Effector memory CD4-positive, alpha-beta T cell (primary cell): ENCODE data around the gene RILPL2.

Experiments
- DNase-seq, 3 donors: peaks; one replicate each; pipeline ENCODE4 v3.0.0-alpha.2; 2020
- H3K27ac ChIP-seq: 2 replicates; pipeline ENCODE4 v1.7.0; 2013; ENCODE audit warnings: mild to moderate bottlenecking, low read length, moderate library complexity; ENCODE audit not compliant: insufficient read depth, poor library complexity, severe bottlenecking
- H3K27me3 ChIP-seq: replicated peaks from 2 replicates; pipeline ENCODE4 v1.7.0; 2013; ENCODE audit warnings: mild to moderate bottlenecking, low read length; ENCODE audit not compliant: insufficient read depth, control insufficient read depth, poor library complexity, severe bottlenecking
- H3K36me3 ChIP-seq: 2 replicates; pipeline ENCODE4 v1.7.0; 2013; ENCODE audit warnings: mild to moderate bottlenecking, low read length, moderate library complexity; ENCODE audit not compliant: control insufficient read depth, insufficient read depth
- H3K4me1 ChIP-seq: 2 replicates; pipeline ENCODE4 v1.7.0; 2013; ENCODE audit warnings: low read length, mild to moderate bottlenecking; ENCODE audit not compliant: control insufficient read depth, insufficient read depth, poor library complexity, severe bottlenecking
- H3K4me3 ChIP-seq: 2 replicates; pipeline ENCODE4 v1.7.0; 2013; ENCODE audit warnings: low read length, low read depth, mild to moderate bottlenecking; ENCODE audit not compliant: insufficient read depth, poor library complexity, severe bottlenecking
- H3K9me3 ChIP-seq: 2 replicates; pipeline ENCODE4 v1.7.0; 2013; ENCODE audit warnings: mild to moderate bottlenecking, low read length, moderate library complexity; ENCODE audit not compliant: control insufficient read depth

Gene RILPL2

DNA sequence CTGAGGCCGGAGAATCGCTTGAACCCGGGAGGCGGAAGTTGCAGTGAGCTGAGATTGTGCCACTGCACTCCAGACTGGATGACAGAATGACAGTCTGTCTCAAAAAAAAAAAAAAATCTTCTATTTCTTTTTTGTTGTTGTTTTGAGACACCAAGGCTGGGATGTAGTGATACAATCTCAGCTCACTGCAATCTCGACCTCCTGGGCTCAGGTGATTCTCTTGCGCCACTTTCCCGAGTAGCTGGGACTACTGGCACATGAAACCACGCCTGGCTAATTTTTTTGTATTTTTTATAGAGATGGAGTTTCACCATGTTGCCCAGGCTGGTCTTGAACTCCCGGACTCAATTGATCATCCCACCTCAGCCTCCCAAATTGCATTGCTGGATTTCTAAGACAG lies 14.2 kb upstream of the RILPL2 start:
- H3K9me3 ChIP-seq = no peaks in the 10 kb centered on the region
- H3K4me3 ChIP-seq = no peak overlapping the region
- H3K27me3 ChIP-seq = no peaks in the 10 kb centered on the region
- H3K27ac ChIP-seq = no peak overlapping the region
- no peaks in the 10 kb centered on the region for H3K36me3 ChIP-seq
- DNase-seq = no peak
- peaks cover 12% of the 10 kb centered on the region for H3K4me1 ChIP-seq

DNA sequence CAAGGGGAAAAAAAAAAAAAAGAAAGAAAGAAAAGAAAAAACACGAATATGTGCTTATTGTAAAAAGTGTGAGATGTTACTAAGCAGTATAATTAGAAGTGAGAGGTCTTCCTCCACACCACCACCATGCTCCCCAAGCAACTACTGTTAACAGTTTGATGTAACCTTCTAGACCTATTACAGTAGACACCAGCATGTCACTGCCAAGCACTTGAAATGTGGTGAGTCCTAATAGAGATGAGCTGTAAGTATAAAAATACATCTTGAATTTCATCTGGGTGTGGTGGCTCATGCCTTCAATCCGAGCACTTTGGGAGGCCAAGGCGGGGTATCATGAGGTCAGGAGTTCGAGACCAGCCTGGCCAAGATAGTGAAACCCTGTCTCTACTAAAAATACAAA lies 13.4 kb upstream of the RILPL2 start:
- H3K9me3 ChIP-seq = no peaks in the 10 kb centered on the region
- DNase-seq = no peak
- H3K27ac ChIP-seq = no peak overlapping the region
- peaks cover 17% of the 10 kb centered on the region for H3K4me1 ChIP-seq
- H3K27me3 ChIP-seq = no peaks in the 10 kb centered on the region
- H3K36me3 ChIP-seq = no peaks in the 10 kb centered on the region
- H3K4me3 ChIP-seq = no peak overlapping the region

- Histone ChIP-seq H3K4me1 (peaks cover 17% of the 10 kb centered on the region), H3K27me3 (no peaks in the 10 kb centered on the region), H3K27ac (no peak overlapping the region), H3K4me3 (no peak overlapping the region), H3K36me3 (no peaks in the 10 kb centered on the region), H3K9me3 (no peaks in the 10 kb centered on the region)
- no peak for DNase-seq
Measured at GRCh38 chr12:123449249-123449733, 12.8 kb upstream of the RILPL2 start.

- Histone ChIP-seq H3K4me1 (peaks cover 17% of the 10 kb centered on the region), H3K4me3 (no peak overlapping the region), H3K36me3 (no peaks in the 10 kb centered on the region), H3K27me3 (no peaks in the 10 kb centered on the region), H3K9me3 (no peaks in the 10 kb centered on the region), H3K27ac (peak overlapping the region; percentile 51)
- DNase-seq = no peak
Measured at GRCh38 chr12:123446333-123446713, 9.8 kb upstream of the RILPL2 start.

- no peak for DNase-seq
- H3K4me3 ChIP-seq = no peak overlapping the region
- H3K36me3 ChIP-seq = no peaks in the 10 kb centered on the region
- peak overlapping the region; percentile 51 for H3K27ac ChIP-seq
- no peaks in the 10 kb centered on the region for H3K9me3 ChIP-seq
- H3K4me1 ChIP-seq = peaks cover 17% of the 10 kb centered on the region
- no peaks in the 10 kb centered on the region for H3K27me3 ChIP-seq
Measured at GRCh38 chr12:123445388-123446332, 9.2 kb upstream of the RILPL2 start.

DNA sequence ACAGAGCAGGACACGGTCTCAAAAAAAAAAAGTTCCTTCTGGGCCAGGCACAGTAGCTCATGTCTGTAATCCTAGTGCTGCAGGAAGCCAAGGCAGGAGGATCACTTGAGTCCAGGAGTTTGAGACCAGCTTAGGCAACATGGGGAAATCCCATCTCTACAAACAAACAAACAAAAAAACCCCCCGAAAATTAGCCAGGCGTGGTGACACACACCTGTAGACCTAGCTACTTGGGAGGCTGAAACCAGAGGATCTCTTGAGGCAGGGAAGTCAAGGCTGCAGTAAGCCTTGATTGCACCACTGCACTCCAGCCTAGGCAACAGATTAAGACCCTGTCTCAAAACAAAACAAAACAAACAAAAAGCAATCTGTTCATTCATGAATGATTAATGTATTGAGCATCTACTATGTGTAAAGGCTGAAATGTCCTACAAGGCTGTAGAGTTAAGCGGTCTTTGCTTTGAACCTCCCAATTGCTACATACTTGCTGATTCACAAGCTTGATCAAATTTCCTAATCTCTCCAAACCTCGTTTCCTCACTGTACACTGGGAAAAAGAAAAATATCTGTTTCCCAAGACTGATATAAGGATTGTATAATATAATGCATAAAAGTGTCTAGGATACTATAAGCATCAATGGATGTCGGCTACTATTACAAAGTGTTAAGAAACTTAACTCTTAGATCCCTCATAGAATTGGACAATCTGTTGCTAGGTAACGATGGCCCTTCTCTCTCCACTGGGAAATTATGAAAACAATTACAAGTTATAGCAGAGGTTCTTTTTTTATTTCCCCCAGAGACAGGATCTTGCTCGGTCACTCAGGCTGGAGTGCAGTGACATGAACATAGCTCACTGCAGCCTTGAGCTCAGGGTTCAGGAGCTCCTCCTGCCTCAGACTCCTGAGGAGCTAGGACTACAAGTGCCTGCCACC lies 7.9 kb upstream of the RILPL2 start:
- peaks cover 17% of the 10 kb centered on the region for H3K4me1 ChIP-seq
- H3K9me3 ChIP-seq = no peaks in the 10 kb centered on the region
- H3K27ac ChIP-seq = no peak overlapping the region
- H3K27me3 ChIP-seq = no peaks in the 10 kb centered on the region
- no peak overlapping the region for H3K4me3 ChIP-seq
- no peaks in the 10 kb centered on the region for H3K36me3 ChIP-seq
- DNase-seq = no peak

GRCh38 chr12:123442774-123443173 lies 6.3 kb upstream of the RILPL2 start:
- no peak for DNase-seq
- Histone ChIP-seq H3K36me3 (no peaks in the 10 kb centered on the region), H3K9me3 (no peaks in the 10 kb centered on the region), H3K27me3 (no peaks in the 10 kb centered on the region), H3K4me1 (peaks cover 14% of the 10 kb centered on the region), H3K4me3 (no peak overlapping the region), H3K27ac (no peak overlapping the region)

GRCh38 chr12:123441523-123442164 lies 5.2 kb upstream of the RILPL2 start:
- Histone ChIP-seq H3K27me3 (no peaks in the 10 kb centered on the region), H3K36me3 (no peaks in the 10 kb centered on the region), H3K27ac (no peak overlapping the region), H3K4me3 (no peak overlapping the region), H3K9me3 (no peaks in the 10 kb centered on the region), H3K4me1 (peaks cover 14% of the 10 kb centered on the region)
- no peak for DNase-seq

DNA sequence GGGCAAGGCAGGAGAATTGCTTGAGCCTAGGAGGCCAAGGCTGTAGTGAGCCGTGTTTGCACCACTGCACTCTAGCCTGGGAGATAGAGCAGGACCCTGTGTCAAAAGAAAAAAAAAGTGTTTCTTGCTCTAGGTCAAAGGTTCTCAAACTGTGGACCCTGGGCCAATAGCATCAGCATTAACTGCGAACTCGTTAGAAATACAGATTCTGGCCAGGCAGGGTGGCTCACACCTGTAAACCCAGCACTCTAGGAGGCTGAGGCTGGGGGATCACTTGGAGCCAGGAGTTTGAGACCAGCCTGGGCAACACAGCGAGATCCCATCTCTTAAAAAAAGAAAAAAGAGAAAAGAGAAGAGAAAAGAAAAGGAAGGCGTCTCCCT lies 858 bp downstream of the RILPL2 start:
- Histone ChIP-seq H3K4me1 (peaks cover 29% of the 10 kb centered on the region), H3K27ac (peak overlapping the region; percentile 91)

More for the DNA sequence above, 858 bp downstream of the RILPL2 start:
- H3K27me3 ChIP-seq = no peaks in the 10 kb centered on the region
- no peak for DNase-seq
- peak overlapping the region; percentile 84 for H3K4me3 ChIP-seq
- H3K36me3 ChIP-seq = peaks cover 4% of the 10 kb centered on the region
- H3K9me3 ChIP-seq = no peaks in the 10 kb centered on the region
